Activated naive CD4-positive, alpha-beta T cell treated with anti-CD3 and anti-CD28 coated beads, Interleukin-2, amount 50 U/mL, for 72 hours (primary cell): ENCODE measurements around the gene SWAP70. TPM values are rescaled to one million over a fixed set of nuclear protein-coding genes. Genes with fewer than 3 reads are reported as not detected.

Source experiments
- ATAC-seq, 2 donors: fragments of 150-1000 bp; cut with Tn5 transposase; 2 replicates each; pipeline ENCODE4 v1.10.0; 2021; ENCODE audit warnings: mild to moderate bottlenecking in 2 of 2, moderate library complexity in 2 of 2
- DNase-seq, 2 donors: peaks; one replicate each; pipeline ENCODE4 v3.0.0; 2021 to 2022; ENCODE audit warnings: low spot score in 2 of 2
- H3K27ac Mint-ChIP-seq, 2 donors: one replicate each; pipeline ENCODE4 v1.8.0; 2022; ENCODE audit warnings: mild to moderate bottlenecking in 2 of 2, mixed read lengths in 2 of 2
- H3K36me3 Mint-ChIP-seq, 2 donors: one replicate each; pipeline ENCODE4 v1.8.0; 2022; ENCODE audit warnings: mixed read lengths in 2 of 2
- H3K9me3 Mint-ChIP-seq, 2 donors: one replicate each; pipeline ENCODE4 v1.8.0; 2022; ENCODE audit warnings: mixed read lengths in 2 of 2
- total RNA-seq, 2 donors: library from RNA; stranded (reverse); gene quantifications; one replicate each; pipeline ENCODE4 v1.2.3, GENCODE V29; 2022

SWAP70 gene
- total RNA-seq, 2 donors from 2014 or later: 4.1 to 9.2 TPM

- DNase-seq (no peak), ATAC-seq (no peak)
- H3K9me3 Mint-ChIP-seq: no peaks in the 10 kb centered on the region
- H3K36me3 Mint-ChIP-seq: no peaks in the 10 kb centered on the region
- no peak overlapping the region for H3K27ac Mint-ChIP-seq
These were observed 84.0 kb downstream of the SWAP70 start for GRCh38 chr11:9747828-9748227.

DNA sequence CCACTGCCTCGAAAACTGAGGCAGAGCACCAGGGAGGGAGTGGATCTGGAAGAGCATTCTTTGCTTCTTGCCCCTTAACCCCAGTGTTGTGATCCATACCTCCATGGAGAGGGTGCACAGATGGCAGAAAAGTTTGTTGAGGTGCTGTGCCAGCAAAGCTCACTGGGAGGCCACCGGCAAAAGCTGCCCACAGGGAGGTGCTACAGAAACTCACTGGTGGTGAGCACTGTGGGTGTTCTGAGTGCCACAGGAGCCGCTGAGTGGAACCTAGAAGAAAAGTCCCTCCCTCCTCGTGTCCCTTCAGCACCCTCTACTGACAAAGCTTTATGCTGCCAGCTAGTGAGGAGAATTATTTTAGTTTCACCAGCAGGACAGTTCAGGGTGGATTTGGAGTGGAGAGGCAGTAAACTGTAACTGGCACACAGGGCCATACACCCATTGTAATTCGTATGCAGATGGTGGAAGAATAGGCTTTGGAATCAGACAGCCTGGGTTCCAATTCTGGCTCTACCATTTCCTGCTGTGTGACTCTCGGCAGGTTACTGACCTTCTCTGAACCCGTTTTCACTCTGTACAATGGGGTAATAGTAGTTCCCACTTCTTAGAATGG lies 84.6 kb downstream of the SWAP70 start:
- H3K9me3 Mint-ChIP-seq: no peaks in the 10 kb centered on the region
- DNase-seq (peak; percentile 59 to 67), ATAC-seq (peak; percentile 95 to 96)
- no peak overlapping the region for H3K27ac Mint-ChIP-seq
- H3K36me3 Mint-ChIP-seq: no peaks in the 10 kb centered on the region

DNA sequence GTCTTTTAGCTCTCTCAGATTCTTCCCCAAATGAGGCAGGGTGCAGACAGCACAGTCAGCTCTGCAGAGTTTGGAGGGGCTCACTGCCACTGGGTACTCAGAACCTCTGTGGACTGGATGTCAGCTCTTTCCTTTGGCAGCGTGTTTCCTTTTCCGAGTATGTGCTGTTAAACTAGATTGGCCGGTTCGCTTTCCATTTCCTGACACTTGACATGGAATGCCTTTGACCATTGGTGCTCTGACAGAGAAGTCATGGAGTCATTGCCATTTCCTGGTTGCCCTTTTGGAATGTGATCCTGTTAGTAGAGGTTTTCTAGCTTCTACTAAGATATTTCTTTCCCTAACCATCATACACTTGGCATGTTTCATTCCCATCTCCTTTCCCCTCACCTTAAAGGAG lies 86.7 kb downstream of the SWAP70 start:
- DNase-seq: no peak
- no peak for ATAC-seq
- Mint-ChIP-seq H3K27ac (no peak overlapping the region), H3K36me3 (no peaks in the 10 kb centered on the region), H3K9me3 (no peaks in the 10 kb centered on the region)

DNA sequence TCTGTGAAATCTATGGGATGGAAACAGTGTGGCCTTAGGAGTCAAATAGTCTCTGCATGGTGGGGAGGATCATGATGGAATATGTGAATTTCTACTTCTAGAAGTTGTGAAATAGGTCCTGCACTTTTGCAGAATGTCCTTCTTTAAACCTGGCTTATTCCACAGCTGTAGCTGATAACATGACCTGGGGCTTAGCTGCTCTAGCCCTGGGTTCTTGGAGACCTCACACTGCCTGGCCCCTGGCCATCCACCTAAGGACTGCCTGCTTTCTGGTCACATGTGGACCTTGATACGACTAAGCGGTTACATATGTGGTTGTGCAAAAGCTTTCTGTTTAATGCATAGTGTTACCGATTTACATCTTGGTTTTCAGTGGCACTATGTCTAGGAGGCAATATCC lies 88.2 kb downstream of the SWAP70 start:
- Mint-ChIP-seq H3K36me3 (no peaks in the 10 kb centered on the region), H3K9me3 (no peaks in the 10 kb centered on the region), H3K27ac (no peak overlapping the region)
- ATAC-seq: peak in 1 of 2 donors; percentile 21
- no peak for DNase-seq

GRCh38 chr11:9753021-9753420 lies 89.1 kb downstream of the SWAP70 start:
- no peak for DNase-seq
- Mint-ChIP-seq H3K36me3 (no peaks in the 10 kb centered on the region), H3K9me3 (no peaks in the 10 kb centered on the region), H3K27ac (peak overlapping the region; percentile 31 to 86)
- ATAC-seq: no peak

DNA sequence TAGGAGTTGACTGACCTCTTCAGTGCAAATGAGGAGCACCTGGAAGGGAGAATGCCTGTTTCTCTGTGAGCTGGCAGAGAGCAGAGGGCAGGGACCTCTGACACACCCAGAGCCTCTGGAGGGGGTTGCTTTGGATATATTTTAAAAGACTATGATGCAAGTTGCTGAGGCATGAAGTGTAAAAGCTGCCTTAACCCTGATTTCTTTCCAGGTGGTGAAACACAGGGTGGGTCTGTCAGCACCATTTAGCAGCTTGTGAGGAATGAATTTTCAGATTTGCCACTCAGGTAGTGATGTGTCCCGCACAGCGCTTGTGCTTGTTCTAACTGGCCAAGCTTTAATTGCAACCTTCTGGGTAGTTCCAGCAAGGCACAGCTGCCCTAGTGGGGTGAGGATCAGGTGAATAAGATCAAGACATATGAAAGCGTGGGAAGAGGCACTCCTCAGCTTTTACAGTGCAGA lies 90.2 kb downstream of the SWAP70 start:
- peaks cover 0 to 4% of the 10 kb centered on the region in 2 donors for H3K36me3 Mint-ChIP-seq
- peak overlapping the region in 1 of 2 donors; percentile 19 for H3K27ac Mint-ChIP-seq
- no peaks in the 10 kb centered on the region for H3K9me3 Mint-ChIP-seq

GRCh38 chr11:9755561-9756185 lies 91.8 kb downstream of the SWAP70 start:
- ATAC-seq (no peak), DNase-seq (no peak)
- no peak overlapping the region for H3K27ac Mint-ChIP-seq
- no peaks in the 10 kb centered on the region for H3K9me3 Mint-ChIP-seq
- H3K36me3 Mint-ChIP-seq: peaks cover 8 to 15% of the 10 kb centered on the region in 2 donors

More for the DNA sequence above, 90.2 kb downstream of the SWAP70 start:
- DNase-seq: no peak
- ATAC-seq: no peak

DNA sequence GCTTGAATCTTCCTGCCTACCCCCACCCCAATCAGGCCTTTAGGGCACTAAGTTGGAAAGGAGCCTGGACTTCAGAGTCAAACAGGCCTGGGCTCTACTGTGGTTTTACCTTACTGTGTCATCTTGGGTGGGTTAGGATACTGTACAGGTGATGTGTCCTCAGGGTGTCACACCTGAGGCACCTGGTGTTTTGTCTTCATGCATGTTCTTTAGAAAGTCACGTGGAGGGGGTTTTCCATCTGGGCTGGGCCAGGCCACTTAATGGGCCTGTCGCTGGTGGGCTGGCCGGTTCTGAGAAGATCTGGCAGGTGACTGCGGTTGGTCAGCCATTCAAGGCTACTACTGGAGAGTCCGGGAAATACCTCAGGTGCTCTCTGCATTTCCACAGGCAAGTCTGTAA lies 92.6 kb downstream of the SWAP70 start:
- Mint-ChIP-seq H3K36me3 (peaks cover 8 to 15% of the 10 kb centered on the region in 2 donors), H3K27ac (no peak overlapping the region), H3K9me3 (no peaks in the 10 kb centered on the region)
- no peak for DNase-seq
- no peak for ATAC-seq

DNA sequence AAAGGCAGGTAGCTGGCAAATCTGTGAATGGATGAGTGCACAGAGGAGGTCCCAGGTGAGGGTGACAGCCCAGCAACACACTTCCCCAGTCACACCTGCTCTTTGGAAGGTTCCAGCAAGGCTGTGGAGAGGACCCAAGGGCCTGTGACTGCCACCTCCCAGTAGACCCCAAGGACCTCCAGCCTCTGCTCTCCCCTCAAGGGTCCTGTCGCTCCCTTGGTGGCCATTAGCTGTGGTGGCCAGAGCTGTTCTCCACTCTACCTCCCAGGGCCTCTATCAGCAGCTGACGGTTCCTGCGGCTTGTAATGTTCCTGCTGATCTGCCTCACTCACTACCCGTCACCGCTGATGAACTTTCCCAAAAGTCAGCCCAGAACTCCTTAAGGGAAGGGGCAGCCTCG lies 93.0 kb downstream of the SWAP70 start:
- no peak overlapping the region for H3K27ac Mint-ChIP-seq

DNA sequence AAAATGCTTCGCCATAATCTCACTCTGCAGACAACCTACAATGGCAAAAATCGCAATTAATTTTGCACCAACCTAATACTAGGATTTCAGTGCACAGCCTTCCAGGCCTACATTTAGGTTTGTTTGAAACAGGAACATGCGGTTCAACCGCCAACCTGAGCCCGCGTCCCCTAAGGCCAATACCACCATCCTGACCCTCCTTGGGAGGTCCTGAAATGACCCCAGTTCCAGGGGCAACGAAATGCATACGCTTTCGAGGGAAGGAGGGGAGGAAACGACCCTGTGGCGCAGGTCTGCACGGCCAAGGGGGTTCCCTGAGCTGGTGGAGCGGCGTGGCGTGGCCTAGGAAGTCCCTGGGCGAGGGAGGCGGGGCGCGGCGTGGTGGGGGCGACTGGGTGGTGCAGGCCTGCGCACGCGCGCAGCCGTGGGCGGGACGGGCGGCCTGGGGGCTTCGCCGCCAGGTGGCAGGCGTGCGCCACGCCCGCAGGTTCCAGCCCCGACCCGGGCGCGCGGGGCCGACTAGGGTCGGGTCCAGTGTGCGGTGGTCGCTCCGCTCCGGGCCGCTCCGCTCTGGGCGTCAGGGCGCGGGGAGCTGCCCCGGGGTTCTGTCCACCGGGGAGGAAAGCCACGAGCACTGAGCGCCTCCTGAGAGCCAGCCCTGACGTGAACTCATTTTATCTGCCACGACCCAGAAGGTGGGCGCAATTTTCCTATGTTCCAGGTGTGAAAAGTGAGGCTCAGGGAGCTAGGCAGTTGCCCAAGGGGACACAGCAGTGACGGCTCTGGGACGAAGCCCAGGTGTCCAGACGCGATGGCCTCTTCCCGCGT lies 94.1 kb downstream of the SWAP70 start:
- no peaks in the 10 kb centered on the region for H3K9me3 Mint-ChIP-seq
- H3K36me3 Mint-ChIP-seq: peaks cover 8 to 15% of the 10 kb centered on the region in 2 donors
- peak overlapping the region; percentile 81 to 96 for H3K27ac Mint-ChIP-seq
- DNase-seq (peak; percentile 91 to 93), ATAC-seq (peak; percentile 51 to 63)

More for the DNA sequence above, 93.0 kb downstream of the SWAP70 start:
- no peak for DNase-seq
- ATAC-seq: no peak
- no peaks in the 10 kb centered on the region for H3K9me3 Mint-ChIP-seq
- peaks cover 8 to 15% of the 10 kb centered on the region in 2 donors for H3K36me3 Mint-ChIP-seq

GRCh38 chr11:9758637-9759518 lies 95.0 kb downstream of the SWAP70 start:
- Mint-ChIP-seq H3K9me3 (no peaks in the 10 kb centered on the region), H3K27ac (peak overlapping the region; percentile 96), H3K36me3 (peaks cover 8 to 15% of the 10 kb centered on the region in 2 donors)
- DNase-seq: peak; percentile 64 to 84
- ATAC-seq: peak; percentile 26 to 36

DNA sequence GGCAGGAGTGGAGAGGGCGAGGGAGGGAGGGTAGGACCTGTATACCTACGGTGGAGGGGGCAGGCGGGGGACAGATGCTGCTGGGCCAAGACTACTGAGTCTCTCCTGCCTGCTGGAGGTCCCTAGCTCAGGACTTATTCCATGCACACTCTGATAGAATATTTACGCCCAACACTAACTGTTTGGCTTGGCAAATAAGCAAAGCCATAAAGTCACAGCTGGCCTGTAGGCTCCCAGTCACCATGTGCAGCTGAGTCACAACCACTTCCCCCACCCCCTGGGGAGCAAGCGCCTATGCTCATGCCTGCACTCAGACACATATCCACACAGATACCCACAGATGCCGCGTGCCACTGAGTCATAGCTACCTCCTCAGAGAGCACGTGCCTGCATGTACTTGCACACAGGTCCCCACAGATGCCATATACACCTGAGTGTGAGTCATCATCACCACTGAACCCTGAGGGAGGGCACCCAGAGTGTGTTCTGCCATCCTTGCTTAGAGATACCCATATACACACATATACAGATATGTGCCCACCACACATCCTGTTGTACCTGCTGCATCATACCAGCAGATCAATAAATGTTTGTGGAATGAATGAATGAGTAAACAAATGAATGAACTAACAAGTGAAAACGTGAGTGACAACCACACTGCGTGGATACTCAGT lies 95.8 kb downstream of the SWAP70 start:
- ATAC-seq: peak; percentile 90 to 91
- peak; percentile 87 to 96 for DNase-seq

GRCh38 chr11:9760193-9760575 lies 96.3 kb downstream of the SWAP70 start:
- H3K27ac Mint-ChIP-seq: peak overlapping the region in 1 of 2 donors; percentile 96
- ATAC-seq (no peak), DNase-seq (no peak)
- no peaks in the 10 kb centered on the region for H3K9me3 Mint-ChIP-seq
- peaks cover 8 to 21% of the 10 kb centered on the region in 2 donors for H3K36me3 Mint-ChIP-seq

More for the DNA sequence above, 95.8 kb downstream of the SWAP70 start:
- Mint-ChIP-seq H3K9me3 (no peaks in the 10 kb centered on the region), H3K36me3 (peaks cover 8 to 19% of the 10 kb centered on the region in 2 donors), H3K27ac (peak overlapping the region; percentile 96)

DNA sequence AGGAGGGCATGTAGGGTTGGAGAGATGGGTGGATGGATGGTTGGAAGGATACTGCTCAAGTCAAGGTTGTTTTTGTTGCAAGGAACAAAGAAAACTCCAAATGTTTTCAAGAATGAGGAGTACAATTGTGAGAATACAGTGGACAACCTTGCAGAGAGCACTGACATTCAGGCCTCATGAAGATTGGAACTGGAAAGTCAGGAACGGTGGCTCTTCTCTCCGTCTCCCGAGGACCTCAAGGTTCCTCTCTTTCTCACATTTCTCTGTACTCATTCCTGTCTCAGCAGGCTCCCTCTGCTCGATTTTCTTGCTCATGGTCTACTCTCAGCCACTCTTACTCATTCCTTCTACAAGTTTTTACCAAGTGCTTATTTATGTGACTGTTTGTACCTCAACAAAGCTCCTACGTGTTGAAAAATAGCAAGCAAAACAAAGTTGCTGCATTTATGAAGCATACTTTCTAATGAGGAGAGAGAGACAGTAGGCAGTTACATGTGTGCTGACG lies 97.6 kb downstream of the SWAP70 start:
- H3K36me3 Mint-ChIP-seq: peaks cover 8 to 21% of the 10 kb centered on the region in 2 donors
- H3K27ac Mint-ChIP-seq: no peak overlapping the region
- ATAC-seq (no peak), DNase-seq (no peak)
- no peaks in the 10 kb centered on the region for H3K9me3 Mint-ChIP-seq

- no peaks in the 10 kb centered on the region for H3K9me3 Mint-ChIP-seq
- ATAC-seq (no peak), DNase-seq (no peak)
- no peak overlapping the region for H3K27ac Mint-ChIP-seq
- H3K36me3 Mint-ChIP-seq: peaks cover 8 to 21% of the 10 kb centered on the region in 2 donors
These were observed 98.7 kb downstream of the SWAP70 start for GRCh38 chr11:9762531-9762930.

DNA sequence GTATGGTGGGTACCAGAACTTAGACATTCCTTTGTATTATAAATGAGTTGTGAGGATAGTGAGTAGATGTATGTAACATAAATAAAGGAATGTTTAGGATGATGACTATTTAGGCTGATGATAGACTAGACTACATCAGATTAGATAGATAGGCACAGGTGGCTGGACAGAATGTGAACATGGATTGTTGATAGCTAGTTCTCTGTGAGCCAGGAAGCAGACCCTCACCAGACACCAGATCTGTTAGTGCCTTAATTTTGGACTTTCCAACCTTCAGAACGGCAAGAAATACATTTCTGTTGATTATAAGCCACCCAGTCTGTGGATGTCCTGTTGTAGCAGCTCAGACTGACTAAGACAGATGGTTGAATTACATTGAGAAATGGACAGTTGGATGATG lies 99.4 kb downstream of the SWAP70 start:
- DNase-seq (no peak), ATAC-seq (no peak)
- H3K36me3 Mint-ChIP-seq: peaks cover 8 to 21% of the 10 kb centered on the region in 2 donors
- no peaks in the 10 kb centered on the region for H3K9me3 Mint-ChIP-seq
- no peak overlapping the region for H3K27ac Mint-ChIP-seq
